CD1c-positive myeloid dendritic cell (primary cell): ENCODE data around the gene ZNF670.
A peak's percentile ranks its signal among the peaks of the same experiment; 100 is the strongest.

Experiments
- DNase-seq: peaks from one replicate; pipeline ENCODE4 v3.0.0-alpha.2; 2016; ENCODE audit errors: extremely low spot score

Gene ZNF670

GRCh38 chr1:247103859-247104591, 25.4 kb upstream of the ZNF670 start, which contains the start of gene ZNF669:
ZNF669 (minus strand) TSS chr1:247104356; CDS start chr1:247104199, 157 bp downstream.
- peak; percentile 98 for DNase-seq

GRCh38 chr1:247102381-247102780, 23.8 kb upstream of the ZNF670 start:
- no peak for DNase-seq

- DNase-seq, result no peak
Observed at GRCh38 chr1:247100676-247101279, 22.2 kb upstream of the ZNF670 start.

- no peak for DNase-seq
Observed at GRCh38 chr1:247096958-247097357, 18.3 kb upstream of the ZNF670 start.

- DNase-seq, result no peak
Observed at GRCh38 chr1:247096544-247096943, 17.9 kb upstream of the ZNF670 start.

DNA sequence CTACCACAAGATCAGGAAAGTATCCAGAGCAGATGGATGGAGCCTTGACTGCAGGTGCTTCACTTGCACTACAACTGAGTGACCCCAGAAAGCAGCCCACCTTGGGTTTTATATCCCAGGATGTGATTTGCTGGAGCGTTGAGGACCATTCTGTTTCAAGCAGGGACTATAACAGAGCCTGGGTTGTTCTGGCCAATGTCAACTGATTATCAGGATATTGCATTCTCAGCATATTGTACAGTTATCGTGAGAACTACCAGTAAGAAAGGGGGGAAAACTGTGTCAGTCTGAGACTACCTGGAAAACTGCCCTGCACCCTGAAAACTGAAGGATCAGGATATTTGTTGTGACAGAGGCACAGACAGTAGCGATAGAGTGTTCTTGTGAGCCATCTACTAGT, 17.5 kb upstream of the ZNF670 start:
- DNase-seq, result no peak

DNA sequence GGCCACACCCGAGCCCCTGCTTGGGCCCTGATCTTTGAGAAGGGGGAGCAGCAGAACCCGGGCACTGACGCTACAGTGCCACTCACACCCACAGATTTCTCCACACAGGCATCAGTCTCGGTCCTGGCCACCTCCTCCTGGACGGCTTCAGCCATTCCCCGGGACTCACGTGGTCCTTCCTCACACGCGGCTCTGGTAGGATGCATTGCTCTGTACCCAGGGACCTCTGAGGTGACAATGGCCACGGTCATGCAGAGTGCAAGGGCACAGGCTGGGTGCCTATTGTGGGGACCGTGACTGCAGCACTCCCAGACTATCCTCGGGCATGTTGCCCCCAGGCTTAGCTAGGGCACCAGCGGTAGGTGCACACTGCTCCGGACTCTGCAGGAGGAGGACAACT, 11.8 kb upstream of the ZNF670 start:
- no peak for DNase-seq

DNA sequence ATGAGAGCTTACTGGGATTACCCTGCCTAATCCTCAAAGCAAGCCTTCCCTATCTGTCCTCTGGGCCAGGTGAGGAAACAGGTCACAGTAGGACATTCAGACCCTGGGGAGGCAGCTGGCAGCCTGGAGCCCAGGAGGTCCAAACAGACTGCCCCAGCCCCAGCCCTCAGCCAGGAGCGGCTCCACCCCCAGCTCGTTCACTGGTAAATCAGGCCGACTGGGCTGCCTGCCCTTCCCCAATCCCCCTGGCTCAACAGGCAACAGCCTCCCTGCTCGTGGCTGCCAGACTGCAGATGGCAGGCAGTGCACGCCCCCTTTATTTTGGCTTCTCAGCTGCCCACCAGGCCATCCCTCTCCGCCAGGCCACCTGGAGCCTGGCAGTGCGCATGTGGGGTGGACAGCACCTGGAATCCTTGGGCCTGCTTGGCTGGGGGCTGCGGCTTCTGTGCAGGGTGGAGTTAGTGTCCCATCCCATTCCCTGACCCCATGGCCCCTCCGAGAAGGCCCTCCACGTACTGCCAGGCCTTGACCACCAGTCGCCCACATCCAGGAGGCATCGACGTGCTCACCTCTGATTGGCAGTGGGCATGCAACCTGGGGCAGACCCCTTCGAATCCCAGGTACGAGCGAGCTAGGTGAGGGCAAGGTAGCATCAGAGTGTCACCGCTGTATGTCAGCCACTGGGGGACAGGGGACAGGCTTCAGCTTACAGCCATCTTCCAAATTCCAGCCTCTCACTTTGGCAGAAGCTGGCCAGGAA, 11.2 kb upstream of the ZNF670 start:
- DNase-seq, result no peak

GRCh38 chr1:247088967-247089366, 10.4 kb upstream of the ZNF670 start:
- no peak for DNase-seq

GRCh38 chr1:247087256-247087655, 8.6 kb upstream of the ZNF670 start:
- DNase-seq, result no peak

GRCh38 chr1:247085310-247085709, 6.7 kb upstream of the ZNF670 start:
- DNase-seq, result no peak

GRCh38 chr1:247084771-247085170, 6.2 kb upstream of the ZNF670 start:
- DNase-seq, result no peak

- peak; percentile 18 for DNase-seq
Observed at GRCh38 chr1:247079141-247079874, 697 bp upstream of the ZNF670 start.

- no peak for DNase-seq
Observed at GRCh38 chr1:247077876-247078257, 744 bp downstream of the ZNF670 start.

- DNase-seq, result no peak
Observed at GRCh38 chr1:247077213-247077612, 1.4 kb downstream of the ZNF670 start.

GRCh38 chr1:247070645-247071044, 8.0 kb downstream of the ZNF670 start:
- DNase-seq, result no peak

DNA sequence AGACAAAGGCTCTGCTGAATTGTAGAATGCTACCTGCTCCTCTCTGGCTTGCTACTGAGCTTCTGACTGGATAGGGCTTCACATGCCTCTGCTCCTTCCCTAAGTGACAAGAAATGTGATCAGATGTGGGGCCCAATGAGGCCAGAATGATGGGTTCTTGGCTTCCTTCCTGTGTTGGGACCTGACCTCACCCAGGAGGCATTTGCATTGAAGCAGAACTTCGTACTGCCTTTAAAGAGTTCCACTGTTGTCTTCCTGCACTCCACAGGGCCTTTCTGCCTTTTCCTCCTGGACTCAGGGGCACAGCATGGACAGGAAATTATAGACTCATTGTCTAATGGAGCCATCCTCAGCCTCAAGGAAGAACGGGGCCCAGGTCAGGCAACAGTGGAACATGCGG, 14.3 kb downstream of the ZNF670 start:
- DNase-seq, result no peak

GRCh38 chr1:247060771-247061170, 17.8 kb downstream of the ZNF670 start:
- DNase-seq, result no peak

DNA sequence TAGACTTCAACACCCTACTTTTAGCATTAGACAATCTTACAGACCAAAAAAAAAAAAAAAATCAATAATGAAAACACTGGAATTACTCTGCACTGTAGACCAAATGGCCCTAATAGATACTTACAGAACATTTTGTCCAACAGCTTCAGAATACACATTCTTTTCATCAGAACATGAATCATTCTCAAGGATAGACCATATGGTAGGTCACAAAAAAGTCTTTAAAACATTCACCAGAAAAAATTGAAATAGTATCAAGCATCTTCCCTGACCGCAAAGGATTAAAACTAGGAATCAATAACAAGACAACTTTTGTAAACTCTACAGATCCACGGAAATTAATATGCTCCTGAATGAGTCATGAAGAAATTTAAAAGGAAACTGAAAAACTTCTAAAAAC, 22.5 kb downstream of the ZNF670 start:
- DNase-seq, result no peak

DNA sequence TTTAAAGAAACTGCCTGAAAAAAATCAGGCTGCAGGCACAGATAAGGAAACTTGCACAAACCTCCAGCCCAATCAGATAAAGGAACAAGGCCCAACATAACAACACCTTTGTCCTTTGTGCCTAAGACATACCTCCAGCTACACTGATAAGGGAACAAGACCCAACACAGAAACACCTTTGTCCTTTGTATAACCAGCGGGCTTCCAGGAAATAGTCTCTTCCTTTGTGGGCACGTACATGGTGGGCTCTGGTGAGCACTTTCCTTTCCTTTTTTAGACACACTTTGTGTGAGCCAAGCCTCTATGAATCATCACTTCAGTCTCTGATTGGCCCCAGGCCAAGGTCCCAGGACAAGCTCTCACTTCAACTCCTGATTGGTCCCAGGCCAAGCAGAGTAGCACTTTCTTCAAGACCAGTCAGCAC, 23.6 kb downstream of the ZNF670 start:
- DNase-seq, result no peak

GRCh38 chr1:247047702-247048101, 30.9 kb downstream of the ZNF670 start:
- DNase-seq, result no peak

GRCh38 chr1:247047260-247047659, 31.4 kb downstream of the ZNF670 start:
- no peak for DNase-seq
